Mucosa of rectum (tissue), 2 donors: ENCODE measurements around the gene STK17A.
A peak's percentile ranks its signal among the peaks of the same experiment; 100 is the strongest.
"Not testable (repeated sequence)": the region's sequence is repeated elsewhere in the genome, so short reads cannot be mapped to it uniquely, and the experiment has no call there.

Experiments
- H3K27ac ChIP-seq, 2 donors: one replicate each; pipeline ENCODE4 v1.7.0; 2013; ENCODE audit warnings: inconsistent platforms in 2 of 2, low read depth in 2 of 2, low read length in 2 of 2
- H3K27me3 ChIP-seq, 2 donors: one replicate each; pipeline ENCODE4 v1.7.0; 2013; ENCODE audit warnings: low read length in 2 of 2; ENCODE audit not compliant: control insufficient read depth in 2 of 2, insufficient read depth in 2 of 2
- H3K36me3 ChIP-seq, 2 donors: one replicate each; pipeline ENCODE4 v1.7.0; 2013; ENCODE audit warnings: low read length in 2 of 2; ENCODE audit not compliant: control insufficient read depth in 2 of 2, insufficient read depth in 2 of 2
- H3K4me1 ChIP-seq, 2 donors: one replicate each; pipeline ENCODE4 v1.7.0; 2013; ENCODE audit warnings: low read length in 2 of 2, mild to moderate bottlenecking in 1 of 2; ENCODE audit not compliant: control insufficient read depth in 2 of 2, insufficient read depth in 2 of 2
- H3K4me3 ChIP-seq, 2 donors: one replicate each; pipeline ENCODE4 v1.7.0; 2013; ENCODE audit warnings: low read length in 2 of 2
- H3K9ac ChIP-seq, 2 donors: one replicate each; pipeline ENCODE4 v1.7.0; 2013; ENCODE audit warnings: low read length in 2 of 2, low read depth in 1 of 2, mild to moderate bottlenecking in 1 of 2
- H3K9me3 ChIP-seq, 2 donors: one replicate each; pipeline ENCODE4 v1.7.0; 2013; ENCODE audit warnings: low read length in 2 of 2; ENCODE audit not compliant: control insufficient read depth in 2 of 2
- donor health status: healthy.
- donor health status: Normal muscosa, but diverticular disease.

Gene STK17A

GRCh38 chr7:43669286-43670081 is 86.6 kb downstream of the STK17A start:
- no peak overlapping the region for H3K27ac ChIP-seq
- H3K4me1 ChIP-seq: no peaks in the 10 kb centered on the region
- H3K4me3 ChIP-seq: no peak overlapping the region
- H3K9ac ChIP-seq: no peak overlapping the region
- no peaks in the 10 kb centered on the region for H3K36me3 ChIP-seq
- no peaks in the 10 kb centered on the region for H3K27me3 ChIP-seq
- no peaks in the 10 kb centered on the region for H3K9me3 ChIP-seq

GRCh38 chr7:43671521-43671920 is 88.6 kb downstream of the STK17A start:
- Histone ChIP-seq H3K4me3 (no peak overlapping the region), H3K9ac (no peak overlapping the region), H3K27ac (no peak overlapping the region), H3K4me1 (no peaks in the 10 kb centered on the region), H3K36me3 (no peaks in the 10 kb centered on the region), H3K27me3 (no peaks in the 10 kb centered on the region), H3K9me3 (no peaks in the 10 kb centered on the region)

- H3K4me1 ChIP-seq, H3K27ac ChIP-seq, H3K9ac ChIP-seq, H3K27me3 ChIP-seq, H3K9me3 ChIP-seq, H3K4me3 ChIP-seq, H3K36me3 ChIP-seq: not testable (repeated sequence)
Observed at GRCh38 chr7:43673243-43673976, 90.5 kb downstream of the STK17A start.

- no peak overlapping the region for H3K9ac ChIP-seq
- no peaks in the 10 kb centered on the region for H3K9me3 ChIP-seq
- no peaks in the 10 kb centered on the region for H3K36me3 ChIP-seq
- peak overlapping the region in 1 of 2 donors; percentile 27 for H3K27ac ChIP-seq
- H3K4me3 ChIP-seq: no peak overlapping the region
- no peaks in the 10 kb centered on the region for H3K27me3 ChIP-seq
- H3K4me1 ChIP-seq: no peaks in the 10 kb centered on the region
Observed at GRCh38 chr7:43674559-43675436, 91.9 kb downstream of the STK17A start.
